RPMI7951 (cell line): ENCODE measurements around the gene CHIT1. TPM values are rescaled to one million over a fixed set of nuclear protein-coding genes. Genes with fewer than 3 reads are reported as not detected.
A peak's percentile ranks its signal among the peaks of the same experiment; 100 is the strongest.

Experiments used
- DNase-seq: peaks from one replicate; pipeline ENCODE4 v3.0.0-alpha.2; 2012; ENCODE audit warnings: low read depth
- total RNA-seq: library from RNA; depleted of rRNA; stranded (reverse); fragments of >200 nt; shearing (Covaris generic); gene quantifications from 2 replicates; pipeline ENCODE4 v1.2.3, GENCODE V29; 2014

The CHIT1 gene
- total RNA-seq, 1 experiment from 2014 or later = not detected

DNA sequence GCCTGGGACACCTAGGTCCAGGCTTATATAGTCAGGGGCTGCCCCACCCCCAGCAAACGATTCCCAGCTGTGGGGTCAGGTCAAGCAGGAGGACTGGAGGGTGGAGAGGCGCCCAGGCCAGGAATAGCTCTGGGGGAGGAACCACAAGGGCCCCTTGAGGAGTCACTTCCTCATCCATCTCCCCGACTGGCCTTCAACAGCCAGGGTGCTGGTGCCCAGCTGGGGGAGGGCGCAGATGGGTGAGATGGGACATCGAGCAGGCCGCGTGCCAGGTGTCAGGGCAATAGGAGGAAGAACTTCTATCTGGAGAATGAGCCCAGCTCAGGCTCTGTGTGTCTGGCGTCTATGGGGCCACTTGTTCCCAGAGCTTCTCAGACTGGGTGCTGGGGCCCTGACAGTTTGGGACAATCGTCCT, 53.6 kb downstream of the CHIT1 start:
- peak; percentile 51 for DNase-seq

DNA sequence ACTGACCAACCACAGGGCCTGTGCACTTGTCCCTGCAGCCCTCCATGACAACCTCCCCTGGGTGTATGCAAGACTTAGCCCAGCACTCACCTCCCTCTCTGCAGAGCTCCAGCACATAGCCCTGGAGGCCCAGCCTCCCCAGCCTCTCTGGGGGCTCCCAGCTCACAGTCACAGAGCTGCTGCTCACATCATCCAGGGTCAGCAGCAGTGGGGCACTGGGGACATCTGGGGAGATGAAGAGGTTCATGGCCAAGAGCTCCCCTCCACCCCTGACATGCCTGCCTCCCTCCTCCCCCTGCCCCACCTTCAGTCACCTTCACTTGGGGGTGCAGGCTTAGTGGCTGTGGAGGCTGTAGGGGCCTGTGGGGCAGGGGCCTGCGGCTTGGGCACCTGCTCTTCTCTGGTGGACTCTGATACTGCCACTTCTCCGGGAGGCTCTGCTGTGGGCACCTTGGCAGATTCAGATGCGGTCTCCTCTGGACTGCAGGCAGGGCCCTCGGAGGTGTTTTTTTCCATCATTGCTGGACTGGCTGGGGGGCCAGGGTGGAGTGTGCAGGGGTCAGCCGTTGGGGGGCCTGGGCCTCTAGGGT, 54.1 kb downstream of the CHIT1 start, which contains the start of gene MYBPH:
TSS of gene MYBPH (minus strand) at position 590 of the 590 bp plus-strand sequence. CDS start at position 519, 71 bp downstream.
- DNase-seq = no peak

DNA sequence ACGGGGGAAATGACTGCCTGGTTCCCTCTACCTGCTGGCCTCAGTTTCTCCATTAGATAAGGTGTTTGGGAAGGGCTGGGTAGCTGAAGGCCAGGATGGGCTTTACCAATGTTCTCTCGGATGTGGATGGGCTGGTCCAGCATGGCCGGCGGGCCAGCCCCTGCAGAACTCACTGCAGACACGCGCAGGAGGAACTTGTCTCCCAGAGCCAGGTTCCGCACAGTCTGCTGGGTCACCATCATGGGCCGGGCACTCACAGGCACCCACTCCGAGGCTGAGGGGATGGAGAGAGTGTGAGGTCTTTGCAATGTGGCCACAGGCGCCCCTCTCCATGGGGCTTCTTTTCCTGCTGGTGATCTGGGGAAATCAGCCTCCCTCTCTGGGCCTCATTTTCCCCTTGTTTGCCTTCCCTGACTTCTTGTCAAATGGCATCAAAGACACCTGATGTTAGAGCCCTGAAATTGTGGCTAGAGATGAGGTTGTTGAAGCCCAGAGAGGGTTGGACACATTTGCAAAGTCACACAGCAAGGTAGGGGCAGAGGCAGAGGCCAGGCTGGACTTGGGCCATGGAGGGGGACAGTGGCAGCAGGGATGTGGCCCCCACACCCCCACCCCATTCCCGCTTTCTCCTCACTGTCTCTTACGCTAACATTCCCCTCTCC, 55.0 kb downstream of the CHIT1 start:
- DNase-seq = no peak

DNA sequence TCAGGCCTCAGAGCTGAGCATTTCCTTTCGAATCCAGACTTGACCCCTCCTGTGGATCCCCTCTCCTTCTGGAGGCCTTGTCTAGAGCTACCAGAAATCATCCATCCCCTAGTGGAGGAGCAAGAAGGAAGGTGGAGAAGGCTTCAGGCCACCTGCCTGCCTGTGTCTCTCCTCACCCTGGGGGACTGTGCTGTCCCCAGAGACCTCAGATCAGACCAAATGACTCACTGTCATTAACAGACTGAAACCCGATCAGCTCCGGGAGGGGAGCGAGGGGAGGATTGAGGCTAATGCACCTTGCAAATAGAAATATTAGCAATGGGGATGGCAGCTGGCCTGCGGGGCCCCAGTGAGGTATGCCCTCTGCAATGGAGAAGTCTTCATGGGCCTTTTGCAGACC, 55.9 kb downstream of the CHIT1 start:
- no peak for DNase-seq

DNA sequence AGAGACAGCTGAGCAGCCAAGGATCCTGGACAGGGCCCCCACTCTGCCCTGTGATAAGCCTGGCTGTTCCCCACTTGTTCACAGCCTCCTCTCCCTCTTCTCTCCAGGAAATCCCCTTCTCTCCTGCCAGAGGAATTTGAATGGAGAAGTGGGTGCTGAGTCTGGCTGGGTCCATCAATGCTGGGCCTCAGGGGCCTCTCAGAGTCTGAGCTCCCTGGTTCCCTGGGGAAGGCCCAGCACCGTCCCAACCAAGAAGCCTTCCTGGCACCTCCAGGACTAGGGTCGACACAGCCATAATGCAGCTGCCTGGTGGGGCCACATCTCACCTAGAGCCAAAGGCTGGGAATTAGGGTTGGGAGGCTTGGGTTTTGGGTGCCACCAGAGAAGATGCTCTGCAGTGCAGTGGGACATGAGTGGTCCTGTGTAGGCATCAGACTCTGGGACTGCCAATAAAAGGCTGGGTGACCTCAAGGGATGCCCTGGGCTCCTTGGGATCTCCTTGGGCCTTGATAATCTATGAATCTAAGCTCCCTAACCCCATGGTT, 56.4 kb downstream of the CHIT1 start:
- DNase-seq = no peak

DNA sequence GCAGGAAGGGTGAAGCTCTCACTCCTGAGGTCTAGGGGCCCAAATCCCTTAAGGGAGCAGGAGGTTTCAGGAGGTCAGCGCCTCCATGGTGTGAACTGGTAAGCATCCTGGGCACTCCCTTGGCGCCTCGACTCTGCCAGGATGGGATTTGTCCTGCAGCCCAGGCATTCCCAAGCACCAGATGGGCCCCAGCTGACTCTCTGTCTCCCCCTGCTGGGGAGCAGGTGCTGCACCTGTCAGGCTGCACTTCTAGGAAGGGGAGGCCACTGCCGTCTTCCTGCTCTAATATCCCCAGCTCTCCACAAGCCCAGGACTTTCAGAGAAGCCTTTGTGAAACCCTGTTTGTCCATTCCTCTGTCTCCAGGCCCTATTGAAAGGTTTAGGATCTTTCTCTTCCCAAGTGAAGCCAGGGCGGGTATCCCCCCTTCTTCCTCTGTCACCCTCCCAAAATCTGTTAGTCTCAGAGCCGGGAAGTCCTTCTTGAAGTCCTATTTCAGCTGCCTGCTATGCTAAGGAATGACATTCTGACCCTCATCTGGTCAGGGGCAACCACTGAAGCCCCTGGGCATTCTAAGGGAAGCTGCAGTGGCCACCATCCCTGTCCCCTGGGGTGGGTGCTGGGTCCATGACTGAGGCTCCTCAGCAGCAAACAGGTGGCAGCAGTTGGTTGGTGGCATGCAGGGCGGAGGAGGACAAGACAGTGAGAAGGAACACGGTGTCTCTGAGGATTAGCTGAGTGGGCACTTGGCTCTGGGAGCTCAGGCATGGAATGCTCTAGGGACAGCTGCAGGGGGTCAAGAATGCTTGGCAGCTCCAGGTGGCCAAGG, 57.1 kb downstream of the CHIT1 start:
- DNase-seq = peak; percentile 55

DNA sequence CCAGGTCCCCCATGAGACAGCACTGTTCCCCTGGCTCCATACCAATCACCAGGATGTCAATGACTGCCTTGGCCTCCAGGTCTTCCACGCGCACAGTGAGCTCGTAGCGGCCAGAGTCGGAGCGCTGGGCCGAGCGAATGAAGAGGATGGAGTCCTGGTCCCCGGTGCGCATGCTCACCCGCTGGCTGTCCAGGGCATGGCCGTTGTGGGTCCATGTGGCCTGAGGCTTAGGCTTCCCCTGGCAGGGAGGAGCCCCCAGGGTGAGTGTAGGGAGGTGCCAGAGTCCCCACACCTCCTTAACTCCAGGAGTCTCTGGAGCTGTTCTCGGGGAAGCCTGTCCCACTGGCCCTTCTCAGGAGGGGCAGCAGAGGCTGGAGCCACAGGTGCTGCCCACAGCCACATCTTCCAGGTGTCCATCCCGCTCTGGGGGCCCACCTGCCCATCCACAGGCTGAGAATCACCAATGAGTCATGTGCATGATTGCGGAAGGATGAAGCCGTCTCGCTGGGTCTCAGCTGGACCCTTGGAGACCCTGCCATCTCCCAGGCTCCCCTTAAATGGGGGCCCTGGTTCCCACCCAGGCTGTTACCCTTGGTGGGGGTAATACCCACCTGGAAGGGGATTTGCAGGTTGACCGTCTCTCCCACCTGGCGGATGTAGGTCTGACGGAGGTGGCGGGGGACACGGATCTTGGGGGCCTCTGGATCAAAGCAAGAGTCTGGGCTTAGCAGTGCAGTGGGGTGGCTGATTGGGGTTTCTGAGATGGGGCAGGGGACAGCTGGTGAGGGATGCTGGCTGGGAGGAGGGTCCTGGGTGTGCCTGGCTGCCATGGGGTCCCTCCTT, 57.9 kb downstream of the CHIT1 start:
- DNase-seq = no peak

DNA sequence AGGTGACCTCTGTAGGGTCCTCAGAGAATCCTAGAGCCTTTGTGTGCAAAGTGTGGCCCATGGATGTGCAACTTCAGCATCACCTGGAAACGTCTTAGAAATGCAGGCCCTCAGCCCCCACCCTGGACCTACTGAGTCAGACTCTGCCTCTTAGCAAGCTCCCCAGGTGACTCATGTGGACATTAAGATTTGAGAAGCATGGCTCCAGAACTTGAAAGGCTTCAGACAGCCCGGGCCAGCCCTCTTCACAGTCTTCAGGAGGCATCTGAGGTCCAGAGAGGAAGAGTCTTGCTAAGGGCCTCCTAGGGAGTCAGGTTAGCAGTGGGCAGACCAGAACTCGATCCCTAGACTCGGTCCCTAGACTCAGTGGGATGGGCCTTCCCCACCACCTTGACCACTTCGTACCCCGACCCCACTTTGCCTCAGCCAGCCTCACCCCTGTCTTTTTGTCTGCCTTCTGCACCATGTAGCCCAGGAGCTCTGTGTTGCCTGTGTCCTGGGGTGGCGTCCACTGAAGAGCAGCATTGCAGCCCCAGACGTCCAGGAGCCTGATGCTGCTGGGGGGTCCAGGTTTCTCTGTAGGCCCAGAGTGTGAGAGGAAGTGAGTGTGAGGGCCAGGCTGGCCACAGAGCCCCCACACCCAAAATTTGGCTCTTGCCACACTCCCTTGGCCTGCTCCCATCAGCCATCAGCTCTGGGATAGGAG, 58.7 kb downstream of the CHIT1 start:
- peak; percentile 18 for DNase-seq

DNA sequence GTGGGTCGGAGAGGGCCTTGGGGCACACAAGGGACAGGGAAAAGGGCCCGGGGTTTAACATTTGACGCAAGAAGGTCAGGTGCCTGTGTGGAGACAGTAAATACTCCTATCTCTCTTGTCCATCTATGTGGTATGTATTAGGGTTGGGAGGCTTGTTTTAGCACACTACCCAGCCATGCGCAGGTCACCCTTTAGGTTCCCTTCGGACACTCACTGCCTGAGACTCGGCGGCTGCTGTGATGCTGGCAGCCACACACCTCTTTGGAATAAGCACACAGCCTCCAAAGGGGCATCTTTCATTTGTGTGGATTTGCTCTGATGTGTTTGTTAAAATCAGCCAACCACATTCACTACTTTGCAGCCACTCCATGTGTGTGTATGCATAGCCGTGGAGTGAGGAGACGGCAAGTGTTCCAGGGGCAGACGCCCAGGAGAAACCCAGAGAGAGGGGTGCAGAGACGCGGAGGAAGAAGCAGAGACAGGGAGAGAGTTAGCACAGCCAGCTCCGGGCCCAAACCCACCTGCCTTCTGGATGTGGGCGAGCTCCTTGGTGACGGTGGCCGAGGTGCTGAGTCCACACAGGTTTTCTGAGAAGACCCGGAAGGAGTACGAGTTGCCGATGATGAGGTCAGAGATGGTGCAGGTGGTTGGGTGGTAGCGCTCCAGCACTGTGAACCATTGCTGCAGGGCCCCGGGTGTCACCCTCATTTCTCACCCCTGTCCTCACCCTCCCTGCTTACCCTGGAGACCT, 59.5 kb downstream of the CHIT1 start:
- DNase-seq = no peak

DNA sequence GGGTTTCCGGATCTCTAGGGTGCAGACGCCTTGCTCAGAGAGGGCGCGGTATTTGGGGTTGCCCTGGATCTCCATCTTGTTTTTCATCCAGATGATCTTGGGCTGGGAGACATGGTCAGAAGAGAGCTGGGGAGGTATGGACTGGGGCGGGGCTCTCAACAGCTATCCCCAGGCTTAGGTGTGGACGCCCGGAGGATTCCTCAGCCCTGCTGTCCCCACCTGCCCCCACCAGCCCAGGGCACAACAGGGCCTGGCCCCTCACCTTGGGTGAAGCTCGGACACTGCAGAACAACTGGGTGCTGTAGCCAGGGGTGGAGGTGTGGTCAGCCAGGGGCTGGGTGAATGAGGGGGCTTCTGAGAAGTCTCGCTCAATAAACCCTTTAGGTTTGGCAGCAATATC, 60.5 kb downstream of the CHIT1 start:
- DNase-seq = no peak

DNA sequence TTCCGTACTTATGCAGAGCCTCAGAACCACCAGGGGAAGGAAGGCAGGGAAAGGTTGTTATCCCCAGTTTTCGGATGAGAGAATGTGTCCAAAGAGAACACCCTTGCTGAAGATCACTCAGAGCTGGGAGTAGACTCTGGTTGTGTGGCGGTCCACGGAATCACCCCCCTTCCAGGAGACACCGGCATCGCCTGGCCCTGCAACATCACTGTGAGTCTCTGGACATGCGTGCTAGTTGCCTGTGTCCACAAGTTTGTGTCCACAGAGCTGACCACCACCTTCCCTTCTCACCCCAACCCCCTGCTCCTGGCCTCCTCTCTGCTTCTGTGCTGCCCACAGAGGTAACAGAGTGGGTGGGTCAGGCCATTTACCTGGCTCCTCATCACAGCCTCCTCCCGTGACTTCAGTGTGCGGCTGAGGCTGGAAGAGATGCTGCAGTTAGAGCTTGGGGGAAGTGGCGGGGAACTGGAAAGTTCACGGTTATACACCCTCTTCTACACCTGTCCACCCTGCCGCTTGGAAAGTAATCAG, 61.2 kb downstream of the CHIT1 start:
- no peak for DNase-seq

DNA sequence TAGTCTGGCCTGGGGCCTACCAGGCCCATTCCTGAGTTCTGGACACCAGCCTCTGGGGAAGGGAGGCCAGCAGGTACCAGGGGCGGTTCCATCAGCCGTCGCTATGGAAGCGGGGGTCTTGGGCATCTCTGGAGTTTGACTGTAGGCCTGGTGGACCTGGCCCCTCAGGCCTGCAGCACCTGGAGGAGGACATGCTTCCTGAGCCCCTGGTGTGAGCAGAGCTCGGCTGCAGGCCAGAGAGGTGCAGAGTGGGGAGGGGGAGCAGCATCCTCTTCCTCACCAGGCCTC, 61.6 kb downstream of the CHIT1 start:
- no peak for DNase-seq

DNA sequence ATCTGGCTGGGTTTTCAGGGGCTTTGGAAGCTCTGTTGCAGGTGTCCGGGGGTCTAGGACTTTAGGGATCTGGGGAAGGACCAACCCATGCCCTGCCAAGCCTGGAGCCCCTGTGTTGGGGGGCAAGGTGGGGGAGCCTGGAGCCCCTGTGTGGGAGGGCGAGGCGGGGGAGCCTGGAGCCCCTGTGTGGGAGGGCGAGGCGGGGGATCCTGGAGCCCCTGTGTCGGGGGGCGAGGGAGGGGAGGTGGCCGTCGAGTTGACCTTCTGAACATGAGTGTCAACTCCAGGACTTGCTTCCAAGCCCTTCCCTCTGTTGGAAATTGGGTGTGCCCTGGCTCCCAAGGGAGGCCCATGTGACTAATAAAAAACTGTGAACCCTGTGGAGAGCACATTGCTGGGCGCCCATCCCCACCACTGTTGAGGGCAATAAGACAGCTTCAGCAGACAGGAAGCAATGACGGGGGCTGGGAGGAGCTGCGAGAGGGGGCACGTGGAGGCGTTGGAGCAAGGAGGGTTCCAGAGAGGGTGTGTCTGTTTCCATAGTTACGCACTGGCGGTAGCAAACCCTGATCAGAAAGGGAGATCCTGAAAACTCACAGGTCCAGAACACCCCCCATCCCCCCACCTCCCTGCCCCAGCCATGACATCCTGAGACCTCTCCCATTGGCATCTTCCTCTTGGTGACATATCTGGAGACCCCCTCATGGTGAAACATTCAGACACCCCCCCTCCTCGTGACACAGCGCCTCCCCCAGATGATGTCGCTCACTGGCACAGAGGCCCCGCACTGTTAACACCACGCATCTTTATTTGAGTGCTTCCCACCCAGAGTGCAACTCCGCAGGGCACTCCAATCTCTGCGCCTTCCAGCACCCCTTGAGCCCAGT, 62.2 kb downstream of the CHIT1 start:
- no peak for DNase-seq

DNA sequence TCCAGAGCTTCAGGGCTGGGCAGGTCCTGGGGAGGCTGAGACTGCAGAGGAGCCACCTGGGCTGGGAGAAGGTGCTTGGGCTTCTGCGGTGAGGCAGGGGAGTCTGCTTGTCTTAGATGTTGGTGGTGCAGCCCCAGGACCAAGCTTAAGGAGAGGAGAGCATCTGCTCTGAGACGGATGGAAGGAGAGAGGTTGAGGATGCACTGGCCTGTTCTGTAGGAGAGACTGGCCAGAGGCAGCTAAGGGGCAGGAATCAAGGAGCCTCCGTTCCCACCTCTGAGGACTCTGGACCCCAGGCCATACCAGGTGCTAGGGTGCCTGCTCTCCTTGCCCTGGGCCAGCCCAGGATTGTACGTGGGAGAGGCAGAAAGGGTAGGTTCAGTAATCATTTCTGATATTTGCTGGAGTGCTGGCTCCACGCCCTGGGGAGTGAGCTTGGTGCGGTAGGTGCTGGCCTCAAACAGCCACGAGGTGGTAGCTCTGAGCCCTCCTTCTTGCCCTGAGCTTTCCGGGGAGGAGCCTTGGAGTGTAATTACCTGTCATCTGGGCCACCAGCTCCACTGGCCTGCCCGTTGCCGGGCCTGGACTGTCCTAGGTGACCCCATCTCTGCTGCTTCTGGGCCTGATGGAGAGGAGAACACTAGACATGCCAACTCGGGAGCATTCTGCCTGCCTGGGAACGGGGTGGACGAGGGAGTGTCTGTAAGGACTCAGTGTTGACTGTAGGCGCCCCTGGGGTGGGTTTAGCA, 63.1 kb downstream of the CHIT1 start:
- DNase-seq = no peak
